Measurements from ENCODE around the gene EXOC7.

Gene EXOC7

DNA sequence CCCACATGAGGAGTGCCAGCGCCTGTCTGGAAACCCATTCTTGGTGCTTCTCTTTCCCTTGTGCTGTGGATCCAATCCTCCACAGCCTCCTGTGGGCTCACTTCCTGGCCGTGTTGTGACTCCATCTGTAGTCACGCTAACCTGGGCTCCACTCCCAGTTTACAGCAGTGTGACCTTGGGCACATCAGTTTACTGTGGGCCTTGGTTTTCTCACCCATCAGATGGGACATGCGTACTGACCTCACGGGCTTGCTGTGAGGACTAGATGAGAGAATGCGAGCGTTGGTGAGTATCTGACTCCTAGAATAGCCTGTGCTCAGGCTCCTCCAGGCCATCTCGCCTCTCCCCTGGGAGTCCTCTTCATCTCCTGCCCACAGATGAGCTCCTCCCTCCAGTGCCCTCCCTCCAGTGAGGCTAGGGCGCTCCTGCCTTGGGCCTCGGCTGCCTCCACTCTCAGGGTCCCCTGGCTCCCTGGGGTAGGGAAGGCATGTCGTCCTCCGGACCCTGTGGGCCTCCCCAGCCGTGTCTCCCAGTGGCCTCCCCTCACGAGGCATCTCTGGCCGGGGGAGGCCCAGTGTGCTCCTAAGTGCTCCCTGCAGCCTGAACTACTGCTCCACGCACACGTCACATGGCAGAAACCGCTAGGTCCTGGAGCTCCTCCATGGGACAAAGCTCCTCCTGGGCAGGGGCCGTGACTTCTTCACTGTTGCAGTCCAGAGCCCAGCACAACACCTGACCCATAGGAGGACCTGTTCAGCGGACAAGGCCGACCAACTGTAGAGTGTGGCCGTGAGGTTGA lies 42.7 kb upstream of the EXOC7 start:
- no peak overlapping the region for H3K27ac ChIP-seq (ENCODE audit: low read depth, low read length)
- H3K79me2 ChIP-seq (ENCODE audit: control insufficient read depth, insufficient read depth, low read length, unreplicated experiment): no peaks in the 10 kb centered on the region
- no peak overlapping the region for H3K4me3 ChIP-seq (ENCODE audit: low read depth, low read length)
- H2AFZ ChIP-seq (ENCODE audit: low read length, unreplicated experiment): no peak overlapping the region
- H3K27me3 ChIP-seq (ENCODE audit: insufficient read depth, low read length): peaks cover 13% of the 10 kb centered on the region
- no peaks in the 10 kb centered on the region for H3K36me3 ChIP-seq (ENCODE audit: insufficient read depth, low read length)
- no peaks in the 10 kb centered on the region for H3K4me1 ChIP-seq (ENCODE audit: control insufficient read depth, insufficient read depth, low read length, unreplicated experiment)

DNA sequence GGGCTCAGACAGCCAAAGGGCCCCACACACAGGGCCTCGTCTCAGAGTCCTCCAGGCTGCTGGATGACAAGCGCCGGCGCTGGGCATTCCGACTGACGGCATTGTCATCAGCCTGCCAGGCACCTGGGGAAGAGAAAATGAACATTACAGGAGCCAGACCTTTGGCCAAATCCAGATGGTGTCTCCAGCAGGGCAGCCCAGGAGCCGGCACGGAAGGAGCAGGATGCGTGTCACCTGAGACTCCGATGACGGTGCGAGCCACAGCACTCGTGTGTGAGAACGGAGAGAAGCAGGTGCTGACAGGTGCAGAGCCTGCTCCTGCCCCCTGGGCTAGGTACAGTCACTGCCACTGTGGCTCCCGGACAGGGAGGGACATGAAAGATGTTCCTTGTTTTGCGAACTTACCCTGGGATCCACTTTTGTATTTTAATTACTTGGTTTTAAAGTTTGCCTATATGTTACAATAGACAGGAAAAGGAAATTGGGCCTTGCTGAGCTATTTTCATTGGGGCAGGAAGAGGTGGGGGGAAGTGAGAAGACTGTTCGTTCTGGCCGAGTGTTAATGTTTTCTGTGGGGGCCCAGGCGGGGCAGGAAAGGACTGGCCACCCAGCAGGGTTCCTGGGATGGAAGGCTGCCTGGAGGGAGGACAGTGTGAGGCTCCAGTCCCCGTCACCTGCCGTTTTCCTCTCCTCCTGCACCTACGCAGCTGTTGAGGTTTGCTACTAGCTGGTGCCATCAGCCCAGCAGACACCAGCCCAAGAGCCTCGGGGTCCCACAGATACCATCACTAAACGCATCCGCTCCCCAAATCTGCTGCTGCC lies 41.9 kb upstream of the EXOC7 start:
- H3K4me3 ChIP-seq (ENCODE audit: low read depth, low read length): no peak overlapping the region
- peaks cover 20% of the 10 kb centered on the region for H3K27me3 ChIP-seq (ENCODE audit: insufficient read depth, low read length)
- H3K79me2 ChIP-seq (ENCODE audit: control insufficient read depth, insufficient read depth, low read length, unreplicated experiment): no peaks in the 10 kb centered on the region
- H3K4me1 ChIP-seq (ENCODE audit: control insufficient read depth, insufficient read depth, low read length, unreplicated experiment): no peaks in the 10 kb centered on the region
- H3K27ac ChIP-seq (ENCODE audit: low read depth, low read length): no peak overlapping the region
- H3K36me3 ChIP-seq (ENCODE audit: insufficient read depth, low read length): no peaks in the 10 kb centered on the region
- H2AFZ ChIP-seq (ENCODE audit: low read length, unreplicated experiment): no peak overlapping the region

GRCh38 chr17:76142585-76143041 lies 39.0 kb upstream of the EXOC7 start:
- Histone ChIP-seq H3K27me3 (ENCODE audit: insufficient read depth, low read length) (peaks cover 48% of the 10 kb centered on the region), H3K36me3 (ENCODE audit: insufficient read depth, low read length) (no peaks in the 10 kb centered on the region), H3K79me2 (ENCODE audit: control insufficient read depth, insufficient read depth, low read length, unreplicated experiment) (no peaks in the 10 kb centered on the region), H3K4me3 (ENCODE audit: low read depth, low read length) (no peak overlapping the region), H3K4me1 (ENCODE audit: control insufficient read depth, insufficient read depth, low read length, unreplicated experiment) (no peaks in the 10 kb centered on the region), H2AFZ (ENCODE audit: low read length, unreplicated experiment) (no peak overlapping the region), H3K27ac (ENCODE audit: low read depth, low read length) (no peak overlapping the region)

GRCh38 chr17:76142039-76142584 lies 38.5 kb upstream of the EXOC7 start:
- no peaks in the 10 kb centered on the region for H3K4me1 ChIP-seq (ENCODE audit: control insufficient read depth, insufficient read depth, low read length, unreplicated experiment)
- no peaks in the 10 kb centered on the region for H3K79me2 ChIP-seq (ENCODE audit: control insufficient read depth, insufficient read depth, low read length, unreplicated experiment)
- H3K27ac ChIP-seq (ENCODE audit: low read depth, low read length): no peak overlapping the region
- no peaks in the 10 kb centered on the region for H3K36me3 ChIP-seq (ENCODE audit: insufficient read depth, low read length)
- peaks cover 52% of the 10 kb centered on the region for H3K27me3 ChIP-seq (ENCODE audit: insufficient read depth, low read length)
- H2AFZ ChIP-seq (ENCODE audit: low read length, unreplicated experiment): no peak overlapping the region
- H3K4me3 ChIP-seq (ENCODE audit: low read depth, low read length): no peak overlapping the region

DNA sequence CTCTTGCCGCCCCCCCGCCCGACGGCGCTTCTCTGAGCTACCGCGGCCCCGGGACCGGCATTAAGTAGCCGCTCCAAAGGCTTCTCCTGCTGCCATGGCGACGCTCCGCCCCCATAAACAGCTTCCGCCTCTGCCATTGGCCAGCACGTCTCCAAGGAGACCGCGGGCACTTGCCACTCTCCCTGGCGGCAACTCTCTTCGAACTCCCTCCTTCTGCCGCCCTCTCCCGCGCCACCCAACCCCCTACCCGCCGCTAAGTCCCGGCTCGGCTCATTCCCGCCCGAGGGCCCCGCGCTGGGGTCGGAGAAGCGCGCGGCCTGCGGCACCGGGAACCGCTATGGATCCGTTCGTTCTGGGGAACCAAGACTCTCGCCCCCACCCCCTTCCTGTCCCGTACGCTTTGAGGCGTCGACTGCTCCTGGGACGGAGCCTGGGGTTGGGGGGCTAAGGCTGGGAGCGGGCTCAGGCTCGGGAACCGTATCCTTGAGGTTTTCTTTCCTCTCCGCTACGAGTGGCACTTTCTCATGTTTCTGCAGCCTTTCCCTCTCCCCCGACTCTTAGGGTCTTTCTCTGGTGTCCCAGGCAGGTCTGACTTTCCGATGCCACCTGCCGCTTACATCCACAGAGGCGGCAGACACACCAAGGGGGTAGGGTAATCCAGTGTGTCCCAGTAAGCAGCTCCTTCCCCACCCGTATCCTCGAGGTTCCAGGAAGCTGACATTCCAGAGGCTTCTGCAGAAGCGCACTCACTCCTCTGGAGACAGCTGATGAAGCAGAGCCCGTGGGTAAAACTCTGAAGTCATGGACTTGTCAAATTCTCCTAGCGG lies 37.8 kb upstream of the EXOC7 start, which contains the start of gene FOXJ1:
Gene FOXJ1 (minus strand): TSS at position 34 of the 827 bp plus-strand sequence. CDS start 850 bp downstream, outside the sequence.
- Histone ChIP-seq H3K27me3 (ENCODE audit: insufficient read depth, low read length) (peaks cover 57% of the 10 kb centered on the region), H3K4me1 (ENCODE audit: control insufficient read depth, insufficient read depth, low read length, unreplicated experiment) (no peaks in the 10 kb centered on the region), H2AFZ (ENCODE audit: low read length, unreplicated experiment) (peak within 1 kb of the TSS; percentile 52), H3K36me3 (ENCODE audit: insufficient read depth, low read length) (no peaks in the 10 kb centered on the region), H3K27ac (ENCODE audit: low read depth, low read length) (no peak within 1 kb of the TSS), H3K4me3 (ENCODE audit: low read depth, low read length) (peak within 1 kb of the TSS; percentile 70), H3K79me2 (ENCODE audit: control insufficient read depth, insufficient read depth, low read length, unreplicated experiment) (no peaks in the 10 kb centered on the region)

GRCh38 chr17:76140661-76141211 lies 37.1 kb upstream of the EXOC7 start:
- peak overlapping the region; percentile 70; the same call in 1 of the 2 replicates for H3K4me3 ChIP-seq (ENCODE audit: low read depth, low read length)
- no peaks in the 10 kb centered on the region for H3K4me1 ChIP-seq (ENCODE audit: control insufficient read depth, insufficient read depth, low read length, unreplicated experiment)
- no peak overlapping the region for H3K27ac ChIP-seq (ENCODE audit: low read depth, low read length)
- peaks cover 60% of the 10 kb centered on the region for H3K27me3 ChIP-seq (ENCODE audit: insufficient read depth, low read length)
- no peaks in the 10 kb centered on the region for H3K79me2 ChIP-seq (ENCODE audit: control insufficient read depth, insufficient read depth, low read length, unreplicated experiment)
- H2AFZ ChIP-seq (ENCODE audit: low read length, unreplicated experiment): no peak overlapping the region
- no peaks in the 10 kb centered on the region for H3K36me3 ChIP-seq (ENCODE audit: insufficient read depth, low read length)

DNA sequence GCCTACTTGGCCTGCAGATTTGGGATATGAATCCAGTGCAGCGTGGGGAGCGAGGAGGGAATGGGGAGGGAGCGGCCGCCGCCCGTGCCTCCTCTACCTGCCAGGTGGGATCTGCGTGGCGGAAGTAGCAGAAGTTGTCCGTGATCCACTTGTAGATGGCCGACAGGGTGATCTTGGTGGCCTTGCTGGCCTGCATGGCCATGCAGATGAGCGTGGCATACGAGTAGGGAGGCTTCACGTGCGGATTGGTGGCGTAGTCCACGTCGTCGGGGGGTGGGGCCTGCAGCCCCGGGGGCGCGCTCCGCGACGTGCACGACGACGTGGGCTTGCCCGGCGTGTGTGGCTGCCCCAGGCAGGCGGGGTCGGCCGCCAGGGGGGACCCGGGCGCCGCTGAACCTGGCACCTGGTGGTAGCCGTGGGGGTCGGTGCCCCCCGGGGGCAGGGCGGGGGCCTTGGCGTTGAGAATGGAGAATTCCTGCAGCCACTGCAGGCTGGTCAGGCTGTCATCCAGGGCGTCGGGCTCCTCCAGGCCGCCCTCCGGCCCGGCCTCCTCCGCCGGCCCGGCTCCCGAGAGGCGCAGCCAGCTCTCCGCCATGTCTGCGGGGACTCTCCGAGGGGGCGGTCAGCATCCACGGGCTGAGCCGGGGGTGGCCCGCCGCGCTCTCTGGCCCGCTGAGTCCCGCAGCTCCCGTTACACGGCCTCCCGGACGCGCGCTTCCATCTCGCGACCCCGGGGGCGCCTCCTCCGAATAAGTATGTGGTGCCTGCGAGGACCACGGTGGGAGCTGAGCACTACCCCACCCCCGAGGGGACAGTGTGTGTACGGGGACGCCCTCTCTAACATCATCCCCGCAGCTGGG lies 36.4 kb upstream of the EXOC7 start:
- H3K27ac ChIP-seq (ENCODE audit: low read depth, low read length): no peak overlapping the region
- H3K36me3 ChIP-seq (ENCODE audit: insufficient read depth, low read length): no peaks in the 10 kb centered on the region
- H3K27me3 ChIP-seq (ENCODE audit: insufficient read depth, low read length): peaks cover 67% of the 10 kb centered on the region
- no peak overlapping the region for H2AFZ ChIP-seq (ENCODE audit: low read length, unreplicated experiment)
- H3K4me3 ChIP-seq (ENCODE audit: low read depth, low read length): no peak overlapping the region
- no peaks in the 10 kb centered on the region for H3K4me1 ChIP-seq (ENCODE audit: control insufficient read depth, insufficient read depth, low read length, unreplicated experiment)
- H3K79me2 ChIP-seq (ENCODE audit: control insufficient read depth, insufficient read depth, low read length, unreplicated experiment): no peaks in the 10 kb centered on the region

GRCh38 chr17:76138896-76139752 lies 35.5 kb upstream of the EXOC7 start:
- Histone ChIP-seq H3K27ac (ENCODE audit: low read depth, low read length) (no peak overlapping the region), H3K27me3 (ENCODE audit: insufficient read depth, low read length) (peaks cover 67% of the 10 kb centered on the region), H2AFZ (ENCODE audit: low read length, unreplicated experiment) (no peak overlapping the region), H3K36me3 (ENCODE audit: insufficient read depth, low read length) (no peaks in the 10 kb centered on the region), H3K79me2 (ENCODE audit: control insufficient read depth, insufficient read depth, low read length, unreplicated experiment) (no peaks in the 10 kb centered on the region), H3K4me1 (ENCODE audit: control insufficient read depth, insufficient read depth, low read length, unreplicated experiment) (no peaks in the 10 kb centered on the region), H3K4me3 (ENCODE audit: low read depth, low read length) (no peak overlapping the region)
